Activated CD4-positive, alpha-beta T cell treated with anti-CD3 and anti-CD28 coated beads for 48 hours (primary cell): ENCODE measurements around the gene HDAC7.

ENCODE experiments used
- DNase-seq: peaks from one replicate; pipeline ENCODE4 v3.0.0-alpha.2; 2020

The HDAC7 gene

DNA sequence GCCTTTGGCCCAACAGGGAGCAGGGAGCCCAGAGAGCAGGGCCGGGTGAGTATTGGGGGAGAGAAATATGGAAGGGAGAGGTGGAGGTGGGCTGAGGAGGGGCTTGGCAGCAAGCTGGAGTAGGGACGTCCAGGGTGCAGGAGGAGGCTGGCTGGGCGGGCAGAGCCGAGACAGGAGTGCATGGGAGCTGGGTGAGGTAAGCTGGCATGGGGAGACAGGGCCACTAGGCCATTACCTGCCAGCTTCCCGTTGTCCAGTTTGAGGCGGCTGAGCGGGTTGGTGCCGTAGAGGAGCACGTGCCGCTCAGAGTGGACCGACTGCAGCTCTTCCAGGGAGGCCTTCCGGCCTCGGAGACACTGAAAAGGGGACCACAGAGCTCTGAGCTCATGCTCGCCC, 28.4 kb downstream of the HDAC7 start:
- DNase-seq: no peak

- no peak for DNase-seq
Observed at GRCh38 chr12:47790676-47791350, 28.9 kb downstream of the HDAC7 start.

DNA sequence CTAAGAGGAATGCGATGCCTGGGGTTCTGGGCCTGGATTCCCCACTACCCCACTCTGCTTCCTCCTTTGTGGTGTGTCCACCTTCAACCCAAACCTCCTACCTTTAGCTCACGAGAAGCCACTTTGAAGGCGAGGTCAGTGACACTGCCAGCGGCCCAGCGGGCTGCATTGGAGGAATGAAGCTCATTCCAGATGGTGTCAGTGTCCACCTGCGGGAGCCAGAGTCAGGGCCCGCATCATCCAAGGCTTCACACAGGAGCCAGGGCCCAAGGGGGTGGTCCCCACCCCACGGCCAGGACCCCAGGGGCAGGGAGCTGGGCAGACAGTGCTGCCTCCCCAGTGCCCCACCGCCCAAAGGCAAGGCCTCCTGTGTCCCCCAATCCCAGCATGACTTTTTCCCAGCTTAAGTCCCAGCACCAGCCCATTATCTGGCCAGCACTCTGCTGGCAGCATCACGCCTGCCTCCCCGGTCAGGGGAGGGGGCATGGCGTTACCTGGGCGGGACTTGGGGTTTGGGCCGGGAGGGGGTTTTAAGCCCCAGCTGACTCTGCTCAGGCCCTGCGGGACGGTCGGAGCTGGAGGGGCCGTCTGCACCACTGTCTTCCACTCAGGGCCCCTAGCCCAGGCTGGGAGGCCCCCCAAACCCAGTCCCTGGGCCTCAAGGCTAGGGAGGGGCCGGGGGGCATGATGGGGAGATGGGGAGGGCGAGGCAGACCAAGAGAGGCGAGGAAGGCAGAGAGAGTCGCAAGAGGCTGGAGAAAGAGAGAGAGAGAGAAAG, 29.8 kb downstream of the HDAC7 start:
- DNase-seq: no peak

GRCh38 chr12:47789141-47789540, 30.6 kb downstream of the HDAC7 start:
- DNase-seq: no peak

DNA sequence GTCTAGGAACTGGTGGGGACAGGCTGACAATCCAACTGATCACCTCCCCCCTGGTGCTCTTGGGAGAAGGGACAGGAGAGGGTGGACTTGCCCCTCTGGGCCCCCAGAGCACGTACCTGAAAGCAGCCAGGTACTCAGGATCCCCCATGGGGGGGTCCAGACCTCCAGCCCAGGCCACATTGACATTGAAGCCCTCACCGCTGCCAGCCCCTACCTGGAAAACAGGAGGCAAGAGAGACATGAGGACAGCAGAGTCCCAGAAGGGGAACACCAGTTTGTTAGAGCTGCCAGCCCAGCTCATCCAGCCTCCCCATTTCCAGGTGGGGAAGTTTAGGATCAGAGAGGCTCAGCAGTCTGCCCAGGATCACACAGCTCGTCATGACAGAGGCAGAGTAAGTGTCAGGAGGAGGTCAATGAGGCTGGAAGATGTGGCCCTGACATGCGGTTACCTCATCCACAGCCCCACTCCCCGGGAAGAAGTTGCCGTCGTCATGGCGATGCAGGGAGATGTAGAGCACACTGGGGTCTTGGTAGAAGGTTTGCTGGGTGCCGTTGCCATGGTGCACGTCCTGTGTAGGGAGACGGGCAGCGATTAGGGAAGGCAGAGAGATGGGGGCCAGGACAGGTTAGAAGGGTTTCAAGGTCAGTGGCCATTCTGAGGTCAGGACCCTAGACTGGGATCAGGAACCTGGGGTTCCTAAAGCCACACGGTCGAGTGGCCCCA, 31.9 kb downstream of the HDAC7 start:
- DNase-seq: no peak

GRCh38 chr12:47786662-47787280, 32.9 kb downstream of the HDAC7 start:
- DNase-seq: no peak

DNA sequence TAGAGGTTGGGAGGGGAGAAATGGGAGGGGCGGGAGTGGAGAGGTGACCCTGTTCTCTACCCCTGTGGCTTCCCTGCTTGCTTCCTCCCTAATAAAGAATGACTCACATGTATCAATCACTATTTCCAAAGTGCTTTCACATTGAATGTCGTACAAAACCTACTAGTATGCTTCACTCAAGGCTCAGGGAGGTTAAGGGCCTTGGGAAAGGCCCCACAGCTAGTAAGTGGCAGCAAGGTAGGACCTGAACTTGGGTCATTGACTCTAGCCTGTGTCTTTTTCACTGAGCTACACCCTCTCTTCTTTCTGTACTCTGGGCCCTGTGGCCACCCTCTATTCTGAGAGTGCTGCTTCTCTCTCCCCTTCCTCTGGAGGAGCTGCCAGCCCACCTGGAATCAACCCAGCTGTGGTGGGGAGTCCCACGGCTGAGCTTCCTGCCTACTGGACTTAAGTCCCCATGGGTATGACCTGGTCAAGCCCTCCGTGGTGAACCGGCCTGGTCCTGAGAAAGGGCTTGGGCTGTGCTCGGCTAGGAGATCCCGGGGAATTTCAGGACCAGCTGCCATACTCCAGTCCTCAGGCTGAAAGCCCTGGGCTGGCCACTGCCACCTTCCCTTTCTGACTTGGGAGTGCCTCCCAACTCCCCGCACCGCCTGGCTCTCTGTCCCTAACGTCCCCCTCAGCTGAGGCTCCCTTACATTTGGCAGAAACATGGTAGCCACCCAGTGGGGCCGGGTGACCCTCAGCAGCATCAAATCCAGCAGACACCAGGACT, 33.6 kb downstream of the HDAC7 start:
- no peak for DNase-seq

- DNase-seq: no peak
Observed at GRCh38 chr12:47785036-47785886, 34.4 kb downstream of the HDAC7 start.

GRCh38 chr12:47783821-47784819, 35.6 kb downstream of the HDAC7 start:
- DNase-seq: no peak

DNA sequence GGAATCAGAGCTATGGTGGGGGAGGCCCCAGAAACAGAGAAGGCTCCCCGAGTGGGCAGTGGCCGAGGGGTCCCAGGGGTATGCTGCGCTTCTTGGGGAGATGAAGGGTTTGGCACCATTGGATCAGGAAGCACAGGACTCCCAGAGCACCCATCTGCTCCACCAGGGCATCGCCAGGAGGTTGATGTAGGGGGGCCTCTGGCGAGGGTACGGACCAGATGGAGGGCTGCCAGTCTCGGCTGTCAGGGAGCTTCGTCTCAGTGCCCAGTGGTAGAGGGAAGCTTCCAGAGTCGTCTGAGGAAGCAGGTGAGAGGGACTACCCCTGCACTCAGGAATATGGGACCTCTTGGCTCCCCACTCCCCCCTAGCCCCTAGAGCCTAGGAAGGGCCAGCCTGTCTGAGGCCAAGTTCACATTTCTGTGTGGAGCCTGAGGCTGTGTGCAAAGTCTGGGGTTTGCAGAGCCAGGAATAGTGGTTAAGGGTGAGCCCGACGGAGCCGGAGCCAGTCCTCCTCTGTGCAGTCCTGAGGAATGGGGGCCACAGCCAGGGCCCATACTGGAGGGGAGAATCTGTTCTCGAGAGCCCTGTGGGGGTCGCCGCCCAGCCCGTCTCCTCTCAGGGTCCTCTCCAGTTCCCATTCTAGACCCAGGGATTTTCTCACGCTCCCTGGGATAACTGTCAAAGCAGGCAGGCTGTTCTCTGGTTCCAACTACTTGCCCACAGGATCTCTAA, 36.5 kb downstream of the HDAC7 start:
- DNase-seq: no peak

GRCh38 chr12:47782372-47782770, 37.3 kb downstream of the HDAC7 start:
- no peak for DNase-seq

- no peak for DNase-seq
Observed at GRCh38 chr12:47781479-47782371, 38.0 kb downstream of the HDAC7 start.

- DNase-seq: no peak
Observed at GRCh38 chr12:47779943-47780504, 39.7 kb downstream of the HDAC7 start.

DNA sequence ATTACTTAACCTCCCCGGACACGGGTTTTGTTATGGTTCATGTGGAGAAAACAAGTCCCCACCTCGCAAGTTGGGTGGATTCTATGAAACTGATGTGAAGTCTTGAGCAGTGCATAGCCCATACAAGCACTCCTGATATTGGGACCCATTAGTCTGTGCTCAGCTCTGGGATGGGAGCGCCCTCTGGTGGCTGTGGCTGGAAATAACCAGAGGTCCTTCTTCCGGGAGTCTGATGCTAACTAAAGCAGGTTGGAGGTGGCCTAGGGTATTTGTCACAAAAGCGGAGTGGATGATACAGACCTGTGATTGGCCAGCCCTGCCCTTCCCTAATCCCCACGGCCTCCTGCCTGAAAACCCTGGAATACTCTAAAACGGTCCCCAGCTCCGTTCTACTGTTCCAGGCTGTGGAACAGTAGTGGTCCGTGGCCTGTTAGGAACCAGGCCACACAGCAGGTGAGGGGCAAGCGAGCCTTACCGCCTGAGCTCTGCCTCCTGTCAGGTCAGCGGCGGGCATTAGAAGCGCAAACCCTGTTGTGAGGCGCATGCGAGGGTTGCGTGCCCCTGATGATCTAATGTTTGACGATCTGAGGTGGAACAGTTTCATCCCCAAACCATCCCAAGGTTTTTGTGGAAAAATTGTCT, 40.3 kb downstream of the HDAC7 start:
- DNase-seq: peak; percentile 95

DNA sequence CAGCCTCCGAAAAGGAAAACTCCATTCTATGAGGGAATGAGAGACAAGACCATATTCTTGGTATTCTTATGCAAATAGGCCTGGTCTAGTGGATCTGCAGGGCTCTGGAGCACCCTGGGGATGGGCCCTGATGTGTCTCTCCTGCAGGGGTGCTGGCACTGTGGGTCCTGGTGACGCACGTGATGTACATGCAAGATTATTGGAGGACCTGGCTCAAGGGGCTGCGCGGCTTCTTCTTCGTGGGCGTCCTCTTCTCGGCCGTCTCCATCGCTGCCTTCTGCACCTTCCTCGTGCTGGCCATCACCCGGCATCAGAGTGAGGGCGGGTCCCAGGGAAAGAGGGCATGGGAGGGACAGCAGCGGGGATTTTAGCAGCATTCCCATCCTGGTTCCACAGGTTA, 40.8 kb downstream of the HDAC7 start:
- no peak for DNase-seq

GRCh38 chr12:47777741-47778558, 41.8 kb downstream of the HDAC7 start:
- no peak for DNase-seq

DNA sequence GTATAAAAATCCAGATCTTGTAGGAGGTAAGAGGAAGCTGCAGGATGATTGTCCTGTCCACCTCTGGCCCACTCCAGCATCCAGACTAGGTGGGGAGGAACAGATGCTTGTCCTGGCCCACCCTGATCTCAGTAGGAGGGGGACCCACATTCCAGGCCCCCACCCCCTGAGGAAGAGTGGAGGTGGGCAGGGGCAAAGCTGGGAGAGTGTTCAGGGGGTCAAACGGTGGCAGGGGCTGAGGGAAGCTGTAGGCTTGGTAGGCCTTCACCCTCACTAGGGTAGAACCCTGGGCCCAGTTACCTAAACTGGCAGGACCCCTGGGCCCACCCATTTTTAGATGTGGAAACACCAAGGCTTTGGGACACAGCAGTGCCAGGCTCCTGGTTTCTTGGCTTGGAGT, 42.6 kb downstream of the HDAC7 start:
- DNase-seq: no peak
